Stimulated activated CD4-positive, alpha-beta T cell treated with anti-CD3 and anti-CD28 coated beads, Interleukin-4, amount 100 ng/mL, for 4 hours (primary cell): Measurements from ENCODE around the gene STKLD1.
"Not testable (repeated sequence)": the region's sequence is repeated elsewhere in the genome, so short reads cannot be mapped to it uniquely, and the experiment has no call there.

Source experiments
- DNase-seq, 2 experiments: peaks; one replicate each; pipeline ENCODE4 v3.0.0-alpha.2; 2020

Gene STKLD1

DNA sequence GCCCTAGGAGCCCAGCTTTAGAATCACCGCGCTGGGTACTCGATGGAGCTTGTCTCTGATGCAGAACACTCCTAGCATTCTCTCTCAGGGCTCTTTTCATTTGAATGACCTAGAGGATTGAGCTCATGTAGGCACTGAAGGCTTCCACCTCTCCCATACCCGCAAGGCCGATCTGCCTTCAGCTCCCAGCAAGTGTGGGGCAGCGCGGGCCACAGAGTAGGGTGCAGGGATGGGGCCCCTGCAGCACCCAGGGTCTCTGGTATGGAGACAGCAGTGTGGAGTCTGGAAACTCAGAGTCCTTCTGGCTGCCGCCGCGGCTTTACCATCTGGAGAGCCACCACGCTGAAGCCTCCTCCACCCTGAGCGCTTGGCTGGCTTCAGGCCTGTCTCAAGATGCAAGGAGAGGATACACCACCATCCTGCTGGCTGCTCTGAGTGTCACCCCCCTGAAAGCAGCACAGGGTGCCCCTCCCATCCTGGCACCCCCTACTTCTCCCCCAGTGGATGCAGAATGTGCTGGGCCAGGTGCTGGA is 12.9 kb downstream of the STKLD1 start:
- no peak for DNase-seq

DNA sequence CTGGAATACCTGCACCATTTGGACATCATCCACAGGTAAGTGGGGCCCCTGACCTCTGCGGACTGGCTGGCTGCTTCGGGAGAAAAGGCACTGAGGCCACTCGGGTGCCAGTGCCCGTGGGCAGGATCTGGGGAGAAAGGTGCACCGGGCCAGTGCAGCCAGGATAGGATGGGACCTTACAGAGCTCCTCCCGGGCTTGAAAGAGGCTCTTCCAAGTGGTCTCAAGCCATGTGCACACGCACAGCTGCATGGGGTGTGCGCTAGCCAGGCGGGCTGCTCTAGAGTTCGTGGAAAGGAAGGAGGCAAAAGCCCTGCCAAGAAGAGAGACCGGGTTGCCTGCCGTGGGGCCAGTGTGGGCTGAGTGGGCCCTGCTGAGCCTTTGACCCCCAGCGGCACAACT is 13.4 kb downstream of the STKLD1 start:
- DNase-seq, result no peak

DNA sequence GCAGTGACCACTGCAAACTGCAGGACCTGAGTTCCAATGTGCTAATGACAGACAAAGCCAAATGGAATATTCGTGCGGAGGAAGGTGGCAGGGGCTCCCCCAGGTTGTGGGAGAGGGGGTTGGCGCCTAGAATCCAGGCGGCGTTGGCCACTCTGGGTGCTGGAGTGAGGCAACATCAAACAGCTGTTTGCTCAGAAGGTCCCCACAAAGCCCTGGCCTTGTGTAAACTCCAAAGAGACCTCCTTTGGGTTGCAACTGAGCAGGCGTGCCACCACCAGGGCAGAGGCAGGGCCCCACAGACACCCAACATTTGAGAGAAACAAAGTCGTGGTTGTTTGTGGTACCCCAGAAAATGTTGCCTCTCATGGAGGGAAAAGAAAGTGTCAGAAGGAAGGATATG is 14.5 kb downstream of the STKLD1 start:
- DNase-seq, result no peak

DNA sequence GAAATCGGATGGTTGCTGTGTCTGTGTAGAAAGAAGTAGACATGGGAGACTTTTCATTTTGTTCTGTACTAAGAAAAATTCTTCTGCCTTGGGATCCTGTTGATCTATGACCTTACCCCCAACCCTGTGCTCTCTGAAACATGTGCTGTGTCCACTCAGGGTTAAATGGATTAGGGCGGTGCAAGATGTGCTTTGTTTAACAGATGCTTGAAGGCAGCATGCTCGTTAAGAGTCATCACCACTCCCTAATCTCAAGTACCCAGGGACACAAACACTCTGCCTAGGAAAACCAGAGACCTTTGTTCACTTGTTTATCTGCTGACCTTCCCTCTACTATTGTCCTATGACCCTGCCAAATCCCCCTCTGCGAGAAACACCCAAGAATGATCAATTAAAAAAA is 15.3 kb downstream of the STKLD1 start:
- DNase-seq, result not testable (repeated sequence)

DNA sequence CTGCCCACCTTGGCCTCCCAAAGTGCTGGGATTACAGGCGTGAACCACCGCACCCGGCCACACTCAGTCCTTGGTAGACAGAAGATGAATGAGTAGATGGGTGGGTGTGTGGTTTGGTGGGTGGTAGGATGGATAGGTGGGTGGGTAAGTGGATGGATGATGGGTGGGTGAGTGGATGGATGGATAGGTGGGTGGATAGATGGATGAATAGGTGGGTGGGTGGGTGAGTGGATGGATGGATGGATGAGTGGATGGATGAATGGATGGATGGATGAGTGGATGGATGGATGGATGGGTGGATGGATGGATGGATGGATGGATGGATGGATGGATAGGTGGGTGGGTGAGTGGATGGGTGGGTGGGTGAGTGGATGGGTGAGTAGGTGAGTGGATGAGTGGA is 16.1 kb downstream of the STKLD1 start:
- DNase-seq, result not testable (repeated sequence)

DNA sequence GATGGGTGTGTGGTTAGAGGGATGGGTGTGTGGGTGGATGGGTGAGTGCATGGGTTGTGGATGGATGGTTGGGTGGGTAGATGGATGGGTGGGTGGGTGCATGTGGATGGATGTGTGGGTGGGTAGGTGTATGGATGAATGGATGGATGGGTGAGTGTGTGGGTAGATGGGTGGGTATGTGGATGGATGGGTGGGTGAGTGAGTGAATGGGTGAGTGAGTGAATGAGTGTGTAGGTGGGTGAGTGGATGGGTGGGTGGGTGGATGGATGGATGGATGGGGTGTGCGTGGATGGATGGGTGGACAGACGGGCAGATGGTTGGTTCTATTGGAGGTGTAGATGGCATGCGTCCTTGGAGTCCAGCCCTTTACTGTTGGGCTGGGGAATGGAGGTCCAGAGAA is 17.2 kb downstream of the STKLD1 start:
- no peak for DNase-seq

DNA sequence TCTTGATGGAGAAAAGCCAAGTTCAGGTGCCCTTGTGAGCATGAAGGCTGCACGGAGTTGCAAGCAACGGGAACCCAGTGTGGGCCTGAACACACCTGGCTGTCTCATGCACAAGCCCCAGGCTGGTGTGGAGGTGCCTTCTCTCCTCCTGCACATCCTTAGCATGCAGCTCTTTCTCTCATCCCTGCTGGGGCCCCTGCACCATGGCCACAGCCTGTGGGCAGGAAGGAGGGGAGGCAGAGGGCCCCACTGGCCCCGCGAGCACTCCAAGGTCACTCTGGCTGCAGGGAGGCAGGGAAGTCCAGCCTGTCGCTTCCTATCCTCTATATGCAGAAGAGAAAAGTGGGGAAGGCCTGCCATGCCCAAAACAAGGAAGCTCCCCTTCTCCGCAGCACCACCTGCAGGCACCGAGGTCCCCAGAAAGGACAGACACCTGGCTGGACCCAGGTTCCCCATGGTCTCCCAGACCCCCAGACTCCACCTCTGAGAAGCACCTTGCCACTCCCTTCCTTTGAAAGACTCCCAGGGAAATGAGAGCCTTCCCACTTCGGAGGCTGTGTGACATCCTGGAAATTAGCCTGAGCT is 18.6 kb downstream of the STKLD1 start:
- DNase-seq, result no peak

DNA sequence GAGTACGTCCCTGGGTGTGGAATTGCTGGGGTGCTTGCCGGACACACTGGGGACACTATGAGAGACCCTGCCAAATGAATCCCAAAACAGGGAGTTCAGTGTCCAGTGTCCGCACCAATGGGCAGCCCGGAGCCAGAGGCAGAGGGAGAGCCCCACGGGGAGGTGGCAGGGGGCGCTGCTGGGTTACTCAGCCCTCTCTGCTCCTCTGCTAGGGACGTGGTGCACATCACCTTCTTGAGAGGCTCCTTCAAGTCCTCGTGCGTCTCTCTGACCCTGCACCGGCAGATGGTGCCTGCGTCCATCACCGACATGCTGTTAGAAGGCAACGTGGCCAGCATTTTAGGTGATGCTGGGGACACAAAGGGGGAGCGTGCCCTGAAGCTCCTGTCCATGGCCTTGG is 20.8 kb downstream of the STKLD1 start:
- no peak for DNase-seq

DNA sequence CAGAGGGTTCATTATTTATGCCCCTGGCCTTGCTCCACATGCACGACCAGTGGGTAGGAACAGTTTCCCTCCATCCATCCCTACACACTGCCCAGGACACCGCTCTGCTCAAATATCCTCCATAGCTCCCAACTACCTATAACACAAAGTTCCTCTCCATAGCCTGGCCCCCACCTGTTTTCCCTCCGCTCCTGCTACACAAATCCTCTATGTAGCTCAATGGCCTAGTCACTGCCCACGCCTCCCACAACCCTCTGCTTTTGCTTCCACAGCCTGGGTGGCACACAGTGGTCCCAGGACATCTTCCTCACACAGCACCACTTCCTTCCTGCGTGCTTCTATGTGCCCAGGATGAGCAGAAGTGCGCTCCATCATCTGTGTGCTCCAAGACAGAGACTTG is 21.2 kb downstream of the STKLD1 start:
- DNase-seq, result no peak

DNA sequence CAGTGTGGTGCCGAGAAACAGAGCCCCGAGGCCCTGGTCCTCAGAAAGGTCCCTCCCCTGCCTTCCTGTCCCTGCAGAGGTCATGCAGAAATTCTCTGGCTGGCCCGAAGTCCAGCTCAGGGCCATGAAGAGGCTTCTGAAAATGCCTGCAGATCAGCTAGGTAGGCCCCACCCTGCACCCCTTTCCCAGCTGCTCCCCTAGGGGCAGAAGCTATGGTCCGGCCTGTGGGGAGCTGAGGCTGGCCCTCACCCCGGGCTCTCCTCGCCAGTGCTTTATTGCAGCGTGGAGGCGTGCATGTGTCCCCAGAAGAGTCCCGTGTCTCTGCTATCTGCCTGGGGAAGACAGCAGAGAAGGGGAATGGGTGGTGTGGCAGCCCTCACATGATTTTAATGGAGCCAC is 21.7 kb downstream of the STKLD1 start:
- no peak for DNase-seq

DNA sequence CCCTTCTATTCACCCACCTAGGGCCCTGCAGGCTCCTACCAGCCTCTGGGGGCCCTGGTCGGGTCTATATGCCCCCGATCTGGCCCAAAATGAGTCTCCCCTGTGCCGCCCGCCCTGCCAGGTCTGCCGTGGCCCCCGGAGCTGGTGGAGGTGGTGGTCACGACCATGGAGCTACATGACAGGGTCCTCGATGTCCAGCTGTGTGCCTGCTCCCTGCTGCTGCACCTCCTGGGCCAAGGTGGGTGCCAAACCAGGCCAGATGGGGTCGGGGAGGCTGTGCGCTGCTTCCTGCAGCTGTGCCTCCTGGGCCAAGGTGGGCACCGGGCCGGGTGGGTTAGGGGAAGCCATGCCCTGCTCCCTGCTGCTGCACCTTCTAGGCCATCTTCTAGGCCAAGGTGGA is 24.1 kb downstream of the STKLD1 start:
- no peak for DNase-seq

DNA sequence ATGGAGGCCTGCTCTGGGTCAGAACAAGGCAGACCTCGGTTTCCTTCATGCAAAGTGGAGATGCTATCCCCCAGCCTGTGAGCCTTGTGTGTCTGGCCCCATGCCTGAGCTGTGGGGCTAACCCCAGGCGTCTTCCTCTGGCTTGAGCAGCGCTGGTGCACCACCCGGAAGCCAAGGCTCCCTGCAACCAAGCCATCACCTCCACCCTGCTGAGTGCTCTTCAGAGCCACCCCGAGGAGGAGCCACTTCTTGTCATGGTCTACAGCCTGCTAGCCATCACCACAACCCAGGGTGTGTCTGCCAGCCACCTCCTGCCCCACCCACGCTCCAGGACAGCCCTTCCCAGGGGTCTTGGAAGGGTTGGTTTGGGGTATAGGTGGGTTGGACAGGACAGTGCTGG is 25.4 kb downstream of the STKLD1 start:
- DNase-seq, result no peak

DNA sequence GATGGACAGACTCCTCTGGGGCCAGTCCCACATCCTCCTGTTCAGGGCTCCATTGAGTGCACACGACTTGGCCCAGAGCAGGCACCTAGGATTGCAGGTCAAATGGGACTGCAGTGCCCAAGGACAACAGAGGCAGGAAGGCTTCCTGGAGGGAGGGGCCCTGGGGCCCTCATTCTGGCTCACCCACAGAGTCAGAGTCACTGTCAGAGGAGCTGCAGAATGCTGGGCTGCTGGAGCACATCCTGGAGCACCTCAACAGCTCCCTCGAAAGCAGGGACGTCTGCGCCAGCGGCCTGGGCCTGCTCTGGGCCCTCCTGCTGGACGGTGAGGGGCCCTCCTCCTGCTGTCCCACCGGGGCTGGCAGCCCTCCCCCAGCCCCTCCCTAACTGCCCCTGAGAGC is 26.5 kb downstream of the STKLD1 start:
- DNase-seq, result no peak

DNA sequence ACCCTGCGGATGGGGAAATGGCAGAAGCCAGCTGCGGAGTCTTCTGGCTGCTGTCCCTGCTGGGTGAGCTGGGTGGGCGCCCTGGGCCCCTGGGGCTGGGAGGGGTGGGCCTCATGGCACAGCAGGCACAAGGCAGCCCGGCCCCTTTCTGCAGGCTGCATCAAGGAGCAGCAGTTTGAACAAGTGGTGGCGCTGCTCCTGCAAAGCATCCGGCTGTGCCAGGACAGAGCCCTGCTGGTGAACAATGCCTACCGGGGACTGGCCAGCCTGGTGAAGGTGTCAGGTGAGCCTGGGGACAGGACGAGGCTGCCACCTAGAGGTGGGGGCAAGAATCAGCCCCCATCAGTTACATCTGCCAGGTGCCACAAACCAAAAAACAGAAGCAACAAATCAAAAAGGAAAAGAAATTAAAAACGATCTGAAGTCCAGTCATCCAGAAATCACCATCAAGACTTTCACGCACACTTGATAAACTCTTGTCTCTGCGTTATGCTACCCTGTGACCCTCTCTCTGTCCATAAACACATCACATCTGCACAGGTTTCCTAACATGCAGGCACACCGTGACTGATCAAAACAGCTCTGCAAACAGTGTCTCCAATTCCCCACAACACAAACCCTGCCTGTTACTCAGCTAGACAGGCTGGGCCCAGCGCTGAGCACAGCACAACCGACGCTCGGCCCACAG is 27.7 kb downstream of the STKLD1 start:
- DNase-seq, result peak; percentile 50

DNA sequence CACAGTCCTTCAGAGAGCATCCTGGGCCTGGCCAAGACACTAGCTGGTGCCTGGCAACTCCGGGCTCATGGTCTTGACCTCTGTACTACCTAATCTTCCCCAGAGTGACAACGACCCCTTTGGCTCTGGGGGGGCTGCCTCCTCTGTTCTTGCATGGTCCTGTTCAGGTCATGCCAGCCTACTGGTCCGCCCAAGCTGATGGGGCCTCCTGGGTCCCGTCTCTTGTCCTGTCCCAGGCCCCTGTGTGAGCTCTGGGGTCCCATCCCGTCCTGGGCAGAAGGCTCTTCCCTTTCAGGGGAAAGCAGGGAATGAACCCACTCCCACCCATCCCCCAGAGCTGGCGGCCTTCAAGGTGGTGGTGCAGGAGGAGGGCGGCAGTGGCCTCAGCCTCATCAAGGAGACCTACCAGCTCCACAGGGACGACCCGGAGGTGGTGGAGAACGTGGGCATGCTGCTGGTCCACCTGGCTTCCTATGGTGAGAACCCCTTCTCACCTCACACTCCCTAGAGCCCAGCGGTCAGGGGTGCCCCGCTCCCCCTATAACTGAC is 28.4 kb downstream of the STKLD1 start:
- DNase-seq, result no peak

DNA sequence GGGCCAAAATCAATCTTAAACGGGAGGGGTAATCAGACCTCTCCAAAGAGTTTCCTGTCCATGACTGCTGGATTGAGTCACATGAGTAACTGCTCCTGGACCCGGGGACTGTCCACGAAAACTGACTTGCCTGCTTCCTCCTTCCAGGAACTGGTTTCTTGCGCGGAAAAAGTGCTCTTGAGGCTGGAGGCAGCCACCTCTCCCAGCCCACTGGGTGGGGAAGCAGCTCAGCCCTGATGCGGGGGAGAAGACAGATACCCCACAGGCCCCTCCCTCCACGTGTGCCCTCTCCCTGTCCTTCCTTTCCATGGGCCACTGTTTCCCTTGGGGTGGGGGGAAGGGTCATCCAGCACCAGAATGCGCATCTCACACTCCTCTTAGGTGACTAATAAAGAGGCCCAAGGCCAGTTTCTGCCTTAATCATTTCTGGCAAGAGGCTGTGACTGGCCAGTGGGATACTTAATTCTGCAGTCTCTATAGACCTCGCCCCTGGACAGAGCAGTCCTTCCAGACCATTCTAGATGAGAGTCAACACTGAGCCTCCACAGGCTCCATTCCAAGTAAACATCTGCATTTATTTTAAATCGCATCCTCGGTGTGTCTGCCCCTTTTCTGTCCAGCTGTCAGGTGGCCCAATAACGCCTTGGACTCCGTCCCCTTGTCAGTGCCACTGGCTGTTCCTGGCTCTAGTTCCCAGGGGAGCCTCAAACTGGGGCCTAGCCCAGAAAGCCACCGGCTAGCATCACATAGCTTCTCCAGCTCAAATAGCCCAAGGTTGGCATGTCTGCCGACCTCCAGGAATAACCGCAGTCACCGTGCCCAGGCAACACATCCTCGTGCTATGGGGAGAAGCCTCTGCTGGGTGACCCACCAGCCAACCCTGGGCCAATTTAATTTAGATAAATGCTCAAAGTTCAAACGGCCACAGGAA is 29.6 kb downstream of the STKLD1 start:
- DNase-seq, result no peak

DNA sequence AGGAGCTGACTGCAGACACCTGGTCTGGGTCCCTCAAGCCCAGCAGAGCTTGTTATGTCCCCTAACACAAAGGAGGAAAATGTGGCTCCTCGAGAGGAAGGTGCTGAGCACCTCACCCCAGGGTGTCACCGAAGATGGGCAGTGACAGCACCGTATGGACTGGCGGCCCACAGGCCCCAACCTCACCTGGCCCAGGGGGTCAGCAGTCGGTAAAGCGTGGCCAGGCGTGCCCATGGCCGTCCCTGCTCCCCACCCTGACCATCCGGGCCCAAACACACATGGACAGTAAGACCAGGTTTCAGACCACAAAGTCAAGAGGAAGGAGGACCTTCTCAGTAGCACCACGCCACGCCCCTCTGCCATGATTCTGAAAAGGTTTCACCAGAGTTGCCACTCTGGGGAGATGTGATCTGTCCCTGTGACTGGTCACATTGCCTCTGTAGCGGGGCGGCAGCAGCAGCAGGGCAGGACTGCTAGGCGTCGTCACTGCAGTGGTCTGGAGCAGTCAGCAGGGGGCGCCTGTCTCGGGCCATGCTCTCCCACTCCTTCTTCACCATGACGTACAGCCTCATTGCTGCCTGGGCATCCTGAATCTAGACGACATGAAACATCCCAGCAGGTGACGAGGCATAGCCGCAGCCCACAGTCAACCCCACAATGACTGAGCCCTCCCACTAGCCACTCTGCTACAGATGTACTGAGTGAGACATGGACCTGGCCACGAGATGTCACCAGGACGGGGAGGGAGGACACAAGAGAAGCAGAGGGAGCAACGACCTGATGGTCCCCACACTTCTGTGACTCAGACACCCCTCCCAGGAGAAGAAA is 30.5 kb downstream of the STKLD1 start:
- peak; percentile 77 to 79 for DNase-seq

DNA sequence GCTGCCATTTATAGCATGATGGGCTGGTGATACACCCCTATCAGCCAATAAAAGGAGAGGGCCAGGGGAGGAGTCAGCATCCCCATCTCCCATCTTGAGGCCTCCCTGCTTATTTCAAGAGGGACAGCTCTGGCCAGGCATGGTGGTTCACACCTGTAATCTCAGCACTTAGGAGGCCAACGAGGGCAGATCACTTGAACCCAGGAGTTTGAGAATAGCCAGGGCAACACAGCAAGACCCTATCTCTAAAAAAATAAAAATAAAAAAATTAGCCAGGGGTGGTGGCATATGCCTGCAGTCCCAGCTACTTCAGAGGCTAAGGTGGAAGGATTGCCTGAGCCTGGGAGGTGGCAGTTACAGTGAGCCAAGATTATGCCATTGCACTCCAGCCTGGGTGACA is 31.9 kb downstream of the STKLD1 start:
- DNase-seq, result no peak

DNA sequence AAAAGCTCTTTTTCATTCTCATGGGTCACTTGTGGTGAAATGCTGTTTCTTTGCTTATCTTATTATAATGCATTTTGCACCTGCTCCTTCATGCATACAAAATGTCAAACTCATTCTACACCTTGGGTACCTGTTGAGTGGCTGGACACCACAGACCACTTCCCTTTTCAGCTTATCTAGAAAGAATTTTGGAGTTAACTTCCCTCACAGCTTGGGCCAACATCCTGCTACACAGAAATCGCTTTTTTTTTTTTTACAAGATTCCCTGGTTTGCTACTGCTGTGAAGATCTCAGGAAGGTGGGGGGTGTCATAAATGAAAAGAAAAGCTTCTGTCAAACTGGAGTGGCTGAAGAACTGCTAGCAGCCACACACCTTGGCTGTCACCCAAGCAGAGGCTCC is 39.0 kb downstream of the STKLD1 start:
- DNase-seq, result no peak

DNA sequence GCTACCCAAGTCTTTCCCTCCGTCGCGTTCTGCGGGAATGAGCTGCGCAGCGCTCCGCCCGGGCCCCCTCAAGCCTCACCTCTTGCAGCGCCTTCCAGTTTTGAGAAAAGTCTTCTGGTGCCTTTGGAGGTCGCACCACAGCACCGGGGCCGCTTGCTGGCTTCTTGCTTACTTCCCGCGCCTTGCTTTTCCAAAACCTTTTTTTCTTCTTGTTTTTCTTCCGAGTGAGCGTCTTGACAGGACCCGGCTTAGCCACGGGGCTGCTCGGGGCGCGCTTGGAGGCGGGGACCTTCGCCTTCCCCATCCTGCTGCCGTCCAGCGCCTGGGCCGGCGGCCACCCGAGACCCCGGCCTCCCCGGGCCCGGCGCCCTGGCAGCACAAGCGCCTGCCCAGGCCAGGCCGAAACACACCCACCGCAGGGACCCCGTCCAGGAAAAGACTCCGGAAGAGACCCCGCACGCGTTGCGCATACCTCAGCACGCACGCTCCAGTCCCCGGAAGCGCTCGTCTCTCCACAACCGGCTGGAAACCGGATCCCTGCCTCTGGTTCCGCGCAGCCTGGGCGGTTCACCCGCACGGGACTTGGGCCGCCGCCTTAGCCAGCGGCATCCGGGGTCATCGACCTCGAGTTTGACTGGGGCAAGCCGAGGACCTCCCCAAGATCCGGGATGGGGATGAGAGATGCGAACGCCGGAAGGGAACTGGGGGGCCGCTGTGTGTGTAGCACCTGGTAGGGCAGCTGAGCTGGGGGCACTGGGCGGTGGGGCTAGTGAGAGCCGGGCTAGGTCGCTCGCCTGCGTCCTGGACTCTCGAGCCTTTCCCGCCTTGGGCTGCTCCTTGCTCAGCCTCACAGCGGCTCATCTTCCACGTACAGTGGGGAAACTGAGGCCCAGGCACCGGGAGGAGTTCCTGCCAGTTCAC is 41.6 kb downstream of the STKLD1 start, which contains the start of gene REXO4:
REXO4 (minus strand) TSS at position 470 of the 921 bp plus-strand sequence; CDS start at position 304, 166 bp downstream.
- DNase-seq, result peak; percentile 75 to 79

DNA sequence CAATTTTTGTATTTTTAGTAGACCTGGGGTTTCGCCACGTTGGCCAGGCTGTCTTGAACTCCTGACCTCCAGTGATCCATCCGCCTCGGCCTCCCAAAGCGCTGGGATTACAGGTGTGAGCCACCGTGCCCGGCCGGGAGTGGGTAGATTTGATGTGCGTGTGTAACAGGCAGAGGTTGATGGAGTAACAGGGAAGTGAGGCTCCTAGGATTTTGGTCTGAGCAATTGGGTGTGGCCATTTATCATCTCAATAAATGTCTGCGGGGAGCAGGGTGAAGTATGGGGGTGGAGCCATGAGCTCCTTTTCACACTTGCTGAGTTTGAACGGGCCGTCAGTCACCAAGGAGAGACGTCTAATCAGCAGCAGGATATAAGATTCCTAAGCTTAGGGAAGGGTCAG is 42.8 kb downstream of the STKLD1 start:
- DNase-seq, result no peak
